ENCODE measurements around the gene FUT3.

DNA sequence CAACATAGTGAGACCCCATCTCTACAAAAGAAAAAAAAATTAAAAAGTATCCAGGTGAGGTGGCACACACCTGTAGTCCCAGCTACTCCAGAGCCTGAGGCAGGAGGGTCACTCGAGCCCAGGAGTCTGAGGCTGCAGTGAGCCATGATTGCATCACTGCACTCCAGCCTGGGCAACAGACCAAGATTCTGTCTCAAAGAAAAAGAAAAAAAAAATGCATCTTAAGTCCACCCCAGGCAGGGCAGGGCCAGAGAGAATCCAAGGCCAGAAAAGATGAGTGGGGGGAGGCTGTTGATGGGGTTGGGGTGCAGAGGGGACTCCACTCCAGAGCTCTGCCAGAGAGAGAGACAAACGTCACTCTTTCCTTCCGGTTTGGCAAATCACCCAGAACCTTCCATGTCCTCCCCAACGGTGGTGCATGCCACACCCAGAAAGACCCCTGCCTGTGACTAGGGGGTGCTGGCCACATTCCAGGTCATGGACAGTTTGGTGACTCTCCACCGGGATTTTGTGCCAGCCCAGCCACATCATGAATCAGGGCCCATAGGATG, 431 bp downstream of the FUT3 start:
- no peak for TF ChIP-seq SMC3 (IDR thresholded peaks at IDR 0.05; ENCODE audit: low read depth, low read length)
- TF ChIP-seq MAFK (IDR thresholded peaks at IDR 0.05; ENCODE audit: low read depth, low read length), result no peak
- no peak for TF ChIP-seq RFX5 (IDR thresholded peaks at IDR 0.05; ENCODE audit: low read depth, low read length)
- no peak for TF ChIP-seq CTCF (conservative IDR thresholded peaks at IDR 0.05; ENCODE audit: low read depth, low read length)
- no peak for TF ChIP-seq POLR2A (IDR thresholded peaks at IDR 0.05; ENCODE audit: low read depth, low read length)
